ENCODE results near the gene DERA.
"Not testable (repeated sequence)": the region's sequence is repeated elsewhere in the genome, so short reads cannot be mapped to it uniquely, and the experiment has no call there.

The DERA gene

DNA sequence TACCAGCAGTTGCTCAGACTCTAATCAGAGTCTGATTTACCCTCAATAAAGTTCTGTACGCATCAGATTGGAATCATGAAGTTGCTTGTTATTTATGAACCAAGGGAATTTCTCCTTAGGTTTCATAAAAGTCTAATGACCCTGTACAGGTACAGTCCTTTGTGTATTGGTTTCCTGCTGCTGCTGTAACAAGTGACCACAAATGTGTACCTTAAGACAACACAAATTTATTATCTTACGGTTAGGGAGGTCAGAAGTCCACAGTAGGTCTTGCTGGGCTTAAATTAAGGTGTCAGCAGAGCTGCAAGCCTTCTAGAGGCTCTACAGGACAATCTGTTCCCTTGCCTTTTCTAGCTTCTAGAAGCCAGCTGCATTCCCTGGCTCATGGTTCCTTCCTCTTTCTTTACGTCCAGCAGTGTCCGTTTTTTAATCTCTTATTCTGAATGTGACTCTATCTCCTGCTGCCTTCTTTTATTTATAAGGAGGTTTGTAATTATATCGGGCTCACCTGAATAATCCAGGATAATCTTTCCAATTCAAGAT lies 6.7 kb upstream of the DERA start:
- DNase-seq (ENCODE audit: low read depth, low spot score), result no peak

DNA sequence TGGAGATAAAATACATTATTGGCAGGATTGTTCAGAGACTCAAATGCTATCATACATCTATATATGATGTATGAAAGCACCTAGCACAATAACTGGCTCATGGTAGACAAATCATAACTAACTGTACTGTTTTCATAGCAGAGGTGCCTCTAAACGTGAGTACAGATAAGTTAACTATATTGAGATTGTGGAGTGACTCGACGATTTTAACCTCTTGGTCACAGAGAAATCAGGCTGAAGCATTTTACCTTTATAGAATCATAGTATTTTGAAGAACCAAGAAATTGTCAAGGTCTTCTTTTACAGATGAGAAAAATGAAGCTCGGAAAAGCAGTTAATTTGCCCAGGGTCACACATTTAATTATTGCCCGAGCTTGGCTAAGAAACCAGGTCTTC lies 666 bp upstream of the DERA start:
- no peak for DNase-seq (ENCODE audit: low read depth, low spot score)

GRCh38 chr12:15911931-15912330 lies 799 bp downstream of the DERA start:
- not testable (repeated sequence) for DNase-seq (ENCODE audit: low read depth, low spot score)

DNA sequence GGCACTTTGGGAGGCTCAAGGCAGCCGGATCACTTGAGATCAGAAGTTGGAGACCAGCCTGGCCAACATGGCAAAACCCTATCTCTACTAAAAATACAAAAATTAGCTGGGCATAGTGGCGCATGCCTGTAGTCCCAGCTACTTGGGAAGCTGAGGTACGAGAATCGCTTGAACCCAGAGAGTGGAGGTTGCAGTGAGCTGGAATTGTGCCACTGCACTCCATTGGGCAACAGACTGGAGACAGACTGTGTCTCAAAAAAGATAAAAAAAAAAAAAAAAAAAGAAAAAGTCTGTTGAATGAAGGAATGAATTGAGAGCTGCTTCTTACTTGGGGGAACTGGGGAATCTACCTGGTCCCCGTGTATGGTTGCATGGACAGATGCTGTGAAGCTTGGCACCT lies 3.0 kb downstream of the DERA start:
- DNase-seq (ENCODE audit: low read depth, low spot score), result not testable (repeated sequence)

DNA sequence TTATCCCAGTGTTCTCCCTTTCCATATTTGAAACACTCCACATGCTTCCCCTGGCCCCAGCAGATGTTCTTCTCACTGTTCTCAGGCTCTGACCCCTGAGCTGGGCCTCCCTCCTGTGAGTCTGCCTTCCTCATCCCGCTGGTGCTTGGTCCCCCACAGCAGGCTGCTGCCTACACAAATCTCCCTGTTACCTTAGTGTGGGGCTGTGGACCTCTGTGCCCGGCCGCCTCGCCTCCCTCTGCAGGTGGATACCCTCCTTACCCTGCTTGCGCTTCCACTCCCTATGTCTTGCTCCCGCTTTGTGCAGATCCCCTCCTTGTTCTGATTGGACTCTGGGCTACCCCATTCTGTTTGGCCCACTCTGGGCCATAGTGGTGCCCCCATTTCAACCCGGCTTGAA lies 6.9 kb downstream of the DERA start:
- no peak for DNase-seq (ENCODE audit: low read depth, low spot score)

- DNase-seq (ENCODE audit: low read depth, low spot score), result no peak
These were observed 8.3 kb downstream of the DERA start for GRCh38 chr12:15919418-15919817.

GRCh38 chr12:15924956-15925355 lies 13.8 kb downstream of the DERA start:
- no peak for DNase-seq (ENCODE audit: low read depth, low spot score)

DNA sequence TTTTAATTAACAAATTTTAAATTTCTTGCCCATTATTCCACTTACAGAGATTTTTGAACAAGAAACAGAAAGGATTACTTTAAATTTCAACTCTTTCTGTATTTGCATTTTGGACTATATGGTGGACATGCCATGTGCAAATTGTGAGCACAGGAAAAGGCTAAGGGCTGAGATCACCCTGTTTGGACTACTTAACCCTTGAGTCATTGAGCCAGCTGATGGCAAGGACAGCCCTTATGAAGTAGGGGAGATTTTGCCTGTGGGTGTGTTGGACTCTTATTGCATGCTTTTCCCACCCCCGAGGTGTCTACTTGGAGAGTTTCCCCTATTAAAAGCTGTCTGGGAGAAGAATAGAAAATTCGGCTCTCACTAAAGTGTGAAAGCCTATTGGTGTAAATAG lies 17.2 kb downstream of the DERA start:
- no peak for DNase-seq (ENCODE audit: low read depth, low spot score)

DNA sequence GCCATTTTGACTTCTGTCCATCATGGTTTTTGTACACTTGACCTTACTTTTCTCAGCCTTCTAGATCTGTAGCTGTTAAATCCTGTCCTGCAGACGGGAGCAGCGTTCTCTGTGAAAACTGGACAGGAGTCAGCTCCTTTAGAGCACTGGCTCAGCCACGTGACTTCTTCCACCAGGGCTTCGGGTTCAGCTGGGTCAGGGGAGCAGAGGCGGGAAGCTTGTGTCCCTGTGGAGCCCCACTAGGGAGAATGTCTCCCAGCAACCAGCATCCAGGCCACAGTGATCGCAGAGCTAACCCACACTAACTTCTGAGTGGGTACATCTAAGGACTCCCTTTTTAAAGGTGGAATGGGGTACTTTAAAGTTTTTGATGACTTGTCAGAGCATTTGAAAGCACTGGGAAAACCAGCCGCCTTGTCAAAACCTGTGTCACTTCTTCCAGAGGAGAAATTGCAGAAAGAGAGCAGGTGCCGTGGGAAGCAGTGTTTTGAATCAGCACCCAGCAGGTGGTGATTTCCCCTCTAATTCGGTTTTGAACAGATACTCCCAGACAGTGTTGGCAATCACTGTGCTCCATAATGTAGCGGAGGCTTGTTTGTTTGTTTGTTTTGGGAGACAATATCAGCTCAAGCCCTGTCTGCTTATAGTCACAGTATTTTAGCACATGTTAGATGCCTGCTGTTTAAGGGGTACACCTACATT lies 17.9 kb downstream of the DERA start:
- no peak for DNase-seq (ENCODE audit: low read depth, low spot score)

DNA sequence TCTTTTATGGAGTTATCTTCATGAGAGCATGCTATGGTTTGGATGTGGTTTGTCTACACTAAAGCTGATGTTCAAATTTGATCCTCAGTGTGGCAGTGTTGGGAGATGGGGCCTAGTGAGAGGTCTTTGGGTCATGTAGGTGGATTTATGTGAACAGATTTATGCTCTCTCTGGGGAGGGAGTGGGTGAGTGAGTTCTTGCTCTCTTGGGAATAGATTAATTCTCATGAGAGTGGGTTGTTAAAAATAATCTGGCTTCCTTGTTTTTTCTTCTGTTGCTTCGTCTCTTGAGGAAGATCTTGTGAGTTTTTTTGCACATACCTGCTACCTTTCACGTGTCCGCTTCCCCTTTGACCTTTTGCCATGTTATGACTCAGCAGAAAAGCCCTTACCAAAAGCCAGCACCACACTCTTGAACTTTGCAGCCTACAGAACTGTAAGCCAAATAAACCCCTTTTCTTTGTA lies 20.5 kb downstream of the DERA start:
- no peak for DNase-seq (ENCODE audit: low read depth, low spot score)

DNA sequence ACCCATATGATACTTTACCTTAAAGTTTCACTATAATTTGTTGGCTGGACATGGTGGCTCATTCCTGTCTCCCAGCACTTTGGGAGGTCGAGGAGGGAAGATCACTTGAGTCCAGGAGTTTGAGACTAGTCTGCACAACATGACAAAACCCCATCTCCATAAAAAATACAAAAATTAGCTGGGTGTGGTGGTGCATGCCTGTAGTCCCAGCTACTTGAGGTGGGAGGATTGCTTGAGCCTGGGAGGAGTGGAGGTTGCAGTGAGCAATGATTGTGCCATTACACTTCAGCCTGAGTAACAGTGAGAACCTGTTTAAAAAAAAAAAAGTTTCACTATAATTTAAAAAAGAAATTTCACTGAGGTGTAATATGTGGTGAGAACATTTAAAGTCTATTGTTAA lies 21.2 kb downstream of the DERA start:
- no peak for DNase-seq (ENCODE audit: low read depth, low spot score)

- no peak for DNase-seq (ENCODE audit: low read depth, low spot score)
These were observed 21.8 kb downstream of the DERA start for GRCh38 chr12:15932971-15933370.

DNA sequence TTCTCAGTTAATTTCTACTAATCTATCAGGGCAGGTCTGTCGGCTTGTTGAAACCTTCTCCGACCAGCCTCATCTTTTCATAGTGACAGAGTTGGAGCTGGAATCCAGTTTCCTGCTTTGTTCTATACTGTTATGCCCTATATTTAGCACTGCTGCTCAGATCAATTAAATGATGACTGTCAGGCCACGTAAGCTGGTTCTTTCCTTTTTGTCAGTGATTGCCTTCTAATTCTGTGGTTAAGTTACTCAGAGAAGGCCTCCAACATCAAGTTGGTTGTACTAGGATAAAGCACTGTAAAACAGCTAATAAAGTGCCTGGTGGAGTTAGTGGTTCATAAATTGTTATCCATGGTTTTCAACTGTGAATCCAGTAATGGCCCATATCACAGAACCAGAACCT lies 22.6 kb downstream of the DERA start:
- no peak for DNase-seq (ENCODE audit: low read depth, low spot score)

- no peak for DNase-seq (ENCODE audit: low read depth, low spot score)
These were observed 25.6 kb downstream of the DERA start for GRCh38 chr12:15936751-15937150.

- DNase-seq (ENCODE audit: low read depth, low spot score), result no peak
These were observed 26.8 kb downstream of the DERA start for GRCh38 chr12:15937902-15938301.

GRCh38 chr12:15939111-15939510 lies 28.0 kb downstream of the DERA start:
- no peak for DNase-seq (ENCODE audit: low read depth, low spot score)

DNA sequence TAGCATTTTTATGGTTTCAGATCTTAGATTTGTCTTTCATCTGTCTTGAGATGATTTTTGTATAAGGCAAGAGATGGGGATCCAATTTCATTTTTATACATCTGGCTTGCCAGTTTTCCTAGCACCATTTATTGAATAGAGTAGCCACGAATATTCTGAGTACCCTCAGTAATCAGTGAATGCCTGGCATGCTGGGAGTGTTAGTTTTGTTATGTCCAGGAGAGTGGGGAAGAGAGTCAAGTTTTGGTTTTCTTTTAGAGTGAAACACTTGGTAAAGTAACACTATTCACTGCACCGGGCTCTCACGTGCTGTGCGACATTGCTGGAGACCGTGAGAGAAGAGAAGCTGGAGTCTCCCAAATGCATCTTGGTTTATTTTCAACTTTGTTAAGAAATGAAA lies 31.3 kb downstream of the DERA start:
- DNase-seq (ENCODE audit: low read depth, low spot score), result no peak

- DNase-seq (ENCODE audit: low read depth, low spot score), result not testable (repeated sequence)
These were observed 32.4 kb downstream of the DERA start for GRCh38 chr12:15943519-15943918.

GRCh38 chr12:15948461-15948860 lies 37.3 kb downstream of the DERA start:
- not testable (repeated sequence) for DNase-seq (ENCODE audit: low read depth, low spot score)

DNA sequence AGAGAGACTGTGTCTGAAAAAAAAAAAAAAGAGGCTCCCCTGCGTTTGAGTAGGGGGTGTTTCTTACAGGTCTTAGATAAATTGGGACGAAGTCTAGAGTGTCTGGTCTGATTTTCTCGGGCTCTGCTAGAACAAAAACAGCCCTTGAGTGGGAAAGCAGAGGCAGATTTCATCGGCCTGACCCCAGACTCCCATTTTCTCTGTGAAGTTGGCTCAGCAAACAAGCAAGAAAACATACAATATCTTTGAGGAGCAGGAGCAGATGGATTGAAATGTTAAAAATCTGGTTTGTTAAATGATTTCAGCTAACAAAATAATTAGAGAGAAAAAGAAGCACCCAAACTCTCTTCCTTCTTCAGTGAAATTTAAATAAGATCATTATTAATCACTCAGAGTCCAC lies 44.1 kb downstream of the DERA start:
- DNase-seq (ENCODE audit: low read depth, low spot score), result no peak

DNA sequence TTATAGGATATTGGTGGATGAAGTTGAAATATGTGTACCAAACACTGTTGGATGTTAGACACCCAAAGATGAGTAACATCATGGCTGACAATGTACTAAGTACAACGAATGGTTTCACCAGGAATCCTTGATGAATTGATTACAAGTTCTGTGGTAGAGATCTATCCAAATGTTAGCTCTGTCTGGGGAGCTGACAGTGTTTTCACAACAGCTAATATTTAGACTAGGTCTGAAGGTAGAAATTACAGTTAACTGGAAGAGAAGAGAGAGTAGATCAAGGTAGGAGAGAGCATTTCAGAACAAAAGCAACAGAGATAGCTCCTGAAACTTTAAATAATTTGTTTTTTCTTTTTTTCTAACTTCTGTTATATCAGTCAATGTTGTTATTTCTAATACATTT lies 44.9 kb downstream of the DERA start:
- no peak for DNase-seq (ENCODE audit: low read depth, low spot score)

- no peak for DNase-seq (ENCODE audit: low read depth, low spot score)
These were observed 45.5 kb downstream of the DERA start for GRCh38 chr12:15956413-15957185.

GRCh38 chr12:15962760-15963159 lies 51.6 kb downstream of the DERA start:
- DNase-seq (ENCODE audit: low read depth, low spot score), result no peak

All from iPS DF 19.7 (cell line).